IMR-90 (cell line): Measurements from ENCODE around the gene POMGNT2. TPM values are rescaled to one million over a fixed set of nuclear protein-coding genes. Genes with fewer than 3 reads are reported as not detected.

Source experiments
- ATAC-seq: fragments of 200-7000 bp; cut with Tn5 transposase; 2 replicates; pipeline ENCODE4 v1.9.1; 2020; ENCODE audit warnings: low read depth, mild to moderate bottlenecking, moderate library complexity
- Bru-seq: library from RNA; stranded (reverse); fragments of 400-500 nt; gene quantifications from one replicate; lab custom pipeline; 2021; lab: Mats Ljungman, UMichigan
- BruChase-seq, 2 experiments: library from RNA; stranded (reverse); fragments of 400-500 nt; gene quantifications; one replicate each; lab custom pipeline; 2021; lab: Mats Ljungman, UMichigan
- BruUV-seq: library from RNA; stranded (reverse); fragments of 400-500 nt; replicated peaks from 2 replicates; lab custom pipeline; 2021; lab: Mats Ljungman, UMichigan
- CTCF ChIA-PET: fragments of 300-600 bp; formaldehyde crosslinking; extraction: SDS; loops from one replicate; lab custom pipeline; 2021; ENCODE audit warnings: antibody characterized with exemption; lab: Yijun Ruan, JAX
- POLR2A ChIA-PET: fragments of 300-600 bp; sonication (Branson Sonifier 250); formaldehyde crosslinking; loops from one replicate; lab custom pipeline; 2022; ENCODE audit warnings: antibody characterized with exemption; ENCODE audit not compliant: unreplicated experiment; lab: Charles Lee
- DNase-seq: peaks from one replicate; pipeline ENCODE4 v3.0.0; 2013
- H2AFZ ChIP-seq: replicated peaks from 2 replicates; pipeline ENCODE3; 2013; ENCODE audit warnings: low read length, mild to moderate bottlenecking; ENCODE audit not compliant: poor library complexity
- H2AK5ac ChIP-seq: 2 replicates; pipeline ENCODE4 v1.6.1; 2013; ENCODE audit warnings: low read depth, low read length, inconsistent platforms
- H2AK9ac ChIP-seq: replicated peaks from 2 replicates; pipeline ENCODE3; 2013; ENCODE audit warnings: mild to moderate bottlenecking, low read depth, low read length, moderate library complexity; ENCODE audit not compliant: poor library complexity
- H2BK120ac ChIP-seq: 2 replicates; pipeline ENCODE4 v1.6.1; 2013; ENCODE audit warnings: low read depth, low read length, inconsistent platforms
- H2BK15ac ChIP-seq: 3 replicates; pipeline ENCODE4 v1.6.1; 2013; ENCODE audit warnings: low read depth, low read length, inconsistent platforms
- H2BK20ac ChIP-seq: 2 replicates; pipeline ENCODE4 v1.6.1; 2013; ENCODE audit warnings: low read depth, mild to moderate bottlenecking, inconsistent platforms, low read length, moderate library complexity
- H2BK5ac ChIP-seq: 2 replicates; pipeline ENCODE4 v1.6.1; 2013; ENCODE audit warnings: mild to moderate bottlenecking, low read depth, low read length, inconsistent platforms; ENCODE audit not compliant: poor library complexity, severe bottlenecking
- H3K14ac ChIP-seq: replicated peaks from 2 replicates; pipeline ENCODE4 v1.6.1; 2013; ENCODE audit warnings: low read depth, low read length, inconsistent platforms
- H3K18ac ChIP-seq: 2 replicates; pipeline ENCODE4 v1.6.1; 2013; ENCODE audit warnings: low read depth, low read length, control low read depth
- H3K23ac ChIP-seq: 2 replicates; pipeline ENCODE4 v1.6.1; 2013; ENCODE audit warnings: low read depth, low read length, inconsistent platforms
- H3K27ac ChIP-seq: 2 replicates; pipeline ENCODE4 v1.5.1; 2013; ENCODE audit warnings: mild to moderate bottlenecking, control low read depth, low read length; ENCODE audit not compliant: insufficient read depth
- H3K27me3 ChIP-seq: 2 replicates; pipeline ENCODE4 v1.6.1; 2013; ENCODE audit warnings: low read length; ENCODE audit not compliant: control insufficient read depth, insufficient read depth
- H3K36me3 ChIP-seq: 2 replicates; pipeline ENCODE4 v1.6.1; 2013; ENCODE audit warnings: low read length, mixed read lengths; ENCODE audit not compliant: control insufficient read depth, insufficient read depth
- H3K4ac ChIP-seq: 2 replicates; pipeline ENCODE4 v1.6.1; 2013; ENCODE audit warnings: low read depth, low read length, inconsistent platforms
- H3K4me1 ChIP-seq: 2 replicates; pipeline ENCODE4 v1.6.1; 2013; ENCODE audit warnings: low read length, mixed read lengths; ENCODE audit not compliant: control insufficient read depth, insufficient read depth
- H3K4me2 ChIP-seq: 2 replicates; pipeline ENCODE4 v1.6.1; 2013; ENCODE audit warnings: low read depth, mild to moderate bottlenecking, control low read depth, low read length, moderate library complexity
- H3K4me3 ChIP-seq: 2 replicates; pipeline ENCODE4 v1.5.1; 2013; ENCODE audit warnings: low read depth, mild to moderate bottlenecking, control low read depth, low read length, moderate library complexity; ENCODE audit not compliant: insufficient read depth
- H3K56ac ChIP-seq: 2 replicates; pipeline ENCODE4 v1.6.1; 2013; ENCODE audit warnings: low read length, inconsistent platforms; ENCODE audit not compliant: insufficient read depth; ENCODE audit errors: extremely low read depth
- H3K79me1 ChIP-seq, 2 experiments: 2 replicates each; pipeline ENCODE4 v1.6.1; 2013; ENCODE audit warnings: low read length in 2 of 2, inconsistent platforms in 1 of 2, low read depth in 1 of 2
- H3K9ac ChIP-seq: 2 replicates; pipeline ENCODE4 v1.6.1; 2013; ENCODE audit warnings: low read depth, low read length, control low read depth
- H3K9me1 ChIP-seq: 2 replicates; pipeline ENCODE4 v1.6.1; 2013; ENCODE audit warnings: low read length, inconsistent platforms; ENCODE audit not compliant: insufficient read depth
- H3K9me3 ChIP-seq: 2 replicates; pipeline ENCODE4 v1.6.1; 2013; ENCODE audit warnings: low read length; ENCODE audit not compliant: control insufficient read depth, insufficient read depth
- H4K20me1 ChIP-seq: 2 replicates; pipeline ENCODE4 v1.6.1; 2013; ENCODE audit warnings: low read length, inconsistent platforms; ENCODE audit not compliant: insufficient read depth
- H4K5ac ChIP-seq: 2 replicates; pipeline ENCODE4 v1.6.1; 2013; ENCODE audit warnings: mild to moderate bottlenecking, low read depth, low read length, control low read depth
- H4K8ac ChIP-seq, 2 experiments: 2 replicates each; pipeline ENCODE4 v1.6.1; 2013; ENCODE audit warnings: low read depth in 2 of 2, low read length in 2 of 2, control low read depth in 1 of 2, inconsistent platforms in 1 of 2
- H4K91ac ChIP-seq: 2 replicates; pipeline ENCODE4 v1.6.1; 2013; ENCODE audit warnings: low read depth, low read length, inconsistent platforms; ENCODE audit not compliant: insufficient read depth
- BHLHE40 ChIP-seq: fragments of 150-350 bp; IDR thresholded peaks from 2 replicates; pipeline ENCODE4 v1.6.1; 2016; ENCODE audit warnings: mild to moderate bottlenecking, low read depth, low read length
- CEBPB ChIP-seq: IDR thresholded peaks from 2 replicates; pipeline ENCODE4 v1.6.1; 2012; ENCODE audit warnings: low read depth, low read length, improper control_type of control experiment
- CHD1 ChIP-seq: IDR thresholded peaks from 2 replicates; pipeline ENCODE4 v1.6.1; 2012; ENCODE audit warnings: low read depth, low read length, improper control_type of control experiment
- FOS ChIP-seq: fragments of 150-350 bp; IDR thresholded peaks from 2 replicates; pipeline ENCODE4 v1.6.1; 2016; ENCODE audit warnings: low read depth, low read length
- MAZ ChIP-seq: IDR thresholded peaks from 2 replicates; pipeline ENCODE4 v1.6.1; 2012; ENCODE audit warnings: low read depth, mild to moderate bottlenecking, low read length, improper control_type of control experiment, moderate library complexity, borderline replicate concordance
- NFE2L2 ChIP-seq: fragments of 150-350 bp; IDR thresholded peaks from 2 replicates; pipeline ENCODE4 v1.6.1; 2016; ENCODE audit warnings: low read depth, mild to moderate bottlenecking, low read length
- WGBS, 2 experiments: methylation state at CpG; one replicate each; pipeline versions ENCODE4 v1.1.5 to v1.1.7; 2013; ENCODE audit warnings: missing lambda C conversion rate in 2 of 2; ENCODE audit not compliant: insufficient read length in 1 of 2; ENCODE audit errors: extremely low coverage in 2 of 2; 5-methylcytosine and 5-hydroxymethylcytosine counted together
- dilution Hi-C: fragments of 300-500 bp; cut with HindIII; formaldehyde crosslinking; loops from one replicate; pipeline ENCODE4 v1.14.3; 2018; ENCODE audit warnings: low sequenced_read_pairs; ENCODE audit not compliant: unreplicated experiment
- in situ Hi-C: fragments of 300-500 bp; cut with MboI; formaldehyde crosslinking; loops from 3 replicates; pipeline ENCODE4 v1.14.3; 2019; ENCODE audit warnings: low sequenced_read_pairs, inconsistent platforms, mixed read lengths
- intact Hi-C: fragments of 100-400 bp; cut with micrococcal nuclease; formaldehyde crosslinking; loops from 2 replicates; pipeline ENCODE4 v1.10.0; 2022
- long read RNA-seq: library from polyadenylated mRNA; unstranded; transcript quantifications from one replicate; pipeline ENCODE4 v2.0.0, GENCODE V29; 2021; ENCODE audit not compliant: unreplicated experiment
- polyA plus RNA-seq, 3 experiments: library from polyadenylated mRNA; depleted of rRNA; stranded (reverse); fragments of >200 nt; gene quantifications; 2 replicates each; pipeline ENCODE4 v1.2.3, GENCODE V29; 2012; ENCODE audit warnings: low replicate concordance in 1 of 3
- total RNA-seq: library from RNA; depleted of rRNA; stranded (reverse); fragments of >200 nt; gene quantifications from 2 replicates; pipeline ENCODE4 v1.2.3, GENCODE V29; 2012; rRNA removed
- TF ChIP-seq, protein P1 (sequence below): fragments of 150-350 bp; IDR thresholded peaks from 2 replicates; pipeline ENCODE4 v1.6.1; 2017; ENCODE audit warnings: mild to moderate bottlenecking, antibody characterized with exemption, low read length, low read depth
- TF ChIP-seq, protein P2 (sequence below): fragments of 150-350 bp; IDR thresholded peaks from 2 replicates; pipeline ENCODE4 v1.6.1; 2016; ENCODE audit warnings: low read depth, mild to moderate bottlenecking, low read length, moderate library complexity, borderline replicate concordance

POMGNT2 gene
- total RNA-seq (6.4 and 7.5 TPM in 2 replicates), polyA plus RNA-seq (2012; rRNA removed) (16.2 and 19.4 TPM in 2 replicates), Bru-seq, nascent RNA (percentile 45 among the genes with signal in this experiment), BruChase-seq, experiment 1, labeled RNA remaining after a 6-hour chase (percentile 35 among the genes with signal in this experiment), BruChase-seq, experiment 2, labeled RNA remaining after a 2-hour chase (percentile 37 among the genes with signal in this experiment)
- 10.7 and 24.9 TPM in 2 replicates for polyA plus RNA-seq (2012; cell fraction: cytosol; rRNA removed)
- 8.4 and 15.5 TPM in 2 replicates for polyA plus RNA-seq (2012; cell fraction: nucleus; rRNA removed; ENCODE audit: low replicate concordance)
- long read RNA-seq, transcript POMGNT2-201 (2 exons, 2,544 nt): major isoform, 9 of 22 reads
- long read RNA-seq, partial matches to known transcripts: 0 of 22 reads
- long read RNA-seq, other reads (novel, unspliced or antisense): 13 of 22 reads

DNA sequence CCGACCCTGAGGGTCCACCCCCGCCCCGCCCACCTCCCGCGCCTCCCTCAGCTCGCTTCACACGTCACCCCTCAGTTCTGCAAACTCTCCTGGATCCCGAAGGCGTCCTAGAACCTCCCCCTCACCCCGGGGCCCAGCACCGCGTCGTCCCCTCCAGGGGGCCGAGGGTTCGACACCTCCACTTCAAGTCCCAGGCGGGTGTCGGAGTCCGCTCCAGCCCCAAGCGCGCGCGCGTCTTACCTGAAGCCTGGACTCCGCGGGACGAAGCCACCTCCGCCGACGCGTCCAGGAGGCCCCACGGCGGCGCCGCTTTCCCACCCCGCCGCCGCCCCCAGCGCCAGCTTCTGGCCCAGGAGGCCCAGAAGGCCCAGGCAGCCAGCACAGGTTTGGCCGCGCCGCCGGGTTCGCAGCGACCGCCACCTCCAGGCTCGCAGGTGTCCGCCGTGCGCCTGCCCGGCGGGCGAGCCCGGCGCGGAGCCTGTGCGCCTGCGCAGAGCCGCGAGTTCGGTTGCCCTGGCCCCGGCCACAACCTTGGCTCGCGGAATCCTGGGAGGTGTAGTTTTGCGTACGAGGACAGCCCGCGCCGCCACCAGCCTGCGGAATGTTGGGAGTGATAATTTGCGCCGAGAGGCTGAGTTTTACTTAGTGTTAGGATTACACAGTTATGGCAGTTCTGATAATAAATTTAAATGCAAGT, at the start of gene POMGNT2:
Gene POMGNT2, minus strand, starts transcription at position 484 of the 697 bp plus-strand sequence. CDS start 24,648 bp downstream, outside the sequence.
- H4K5ac ChIP-seq: peak within 1 kb of the TSS; percentile 22; the same call in 1 of the 2 replicates
- no peaks in the 10 kb centered on the region for H4K20me1 ChIP-seq
- H3K23ac ChIP-seq: no peak within 1 kb of the TSS
- no TSS peak for BruUV-seq
- peak within 1 kb of the TSS; percentile 28 for H3K9ac ChIP-seq
- no peak within 1 kb of the TSS for H2BK20ac ChIP-seq
- in situ Hi-C loops (no loop called here), intact Hi-C loops (no loop called here), dilution Hi-C loops (no loop called here)
- WGBS, 2 experiments: 0% methylated on average over 34 of the region's 71 CpGs; no CpG with 5 or more reads in 1 of the 2 experiments
- H3K18ac ChIP-seq: no peak within 1 kb of the TSS
- H2BK120ac ChIP-seq: no peak within 1 kb of the TSS
- peak within 1 kb of the TSS; percentile 93 for H2AFZ ChIP-seq
- peak; percentile 71 for DNase-seq
- peaks cover 0 to 8% of the 10 kb centered on the region in 2 experiments; a peak in 2 of 4 replicates for H3K79me1 ChIP-seq
- H4K91ac ChIP-seq: no peak within 1 kb of the TSS
- H3K14ac ChIP-seq: 0 out of 2 replicates have a peak within 1 kb of the TSS, but pooled peaks have one; percentile 37
- H3K27me3 ChIP-seq: no peaks in the 10 kb centered on the region; the same call in 1 of the 2 replicates
- H2BK5ac ChIP-seq: no peak within 1 kb of the TSS
- H2AK9ac ChIP-seq: peak within 1 kb of the TSS; percentile 82
- ChIA-PET CTCF (interaction anchor here (1.0 kb wide), 1 partner anchor 397 kb away, joined by 3 read pairs; no protein-coding TSS in a partner anchor), POLR2A (no interaction called here)
- H3K36me3 ChIP-seq: no peaks in the 10 kb centered on the region
- H2AK5ac ChIP-seq: no peak within 1 kb of the TSS
- TF ChIP-seq CEBPB (no peak), NFE2L2 (no peak), CHD1 (no peak), BHLHE40 (no peak), FOS (peak; percentile 2; the same call in 1 of the 2 replicates), MAZ (0 out of 2 replicates have a peak, but pooled peaks have one; percentile 12)
- TF ChIP-seq, protein P1, sequence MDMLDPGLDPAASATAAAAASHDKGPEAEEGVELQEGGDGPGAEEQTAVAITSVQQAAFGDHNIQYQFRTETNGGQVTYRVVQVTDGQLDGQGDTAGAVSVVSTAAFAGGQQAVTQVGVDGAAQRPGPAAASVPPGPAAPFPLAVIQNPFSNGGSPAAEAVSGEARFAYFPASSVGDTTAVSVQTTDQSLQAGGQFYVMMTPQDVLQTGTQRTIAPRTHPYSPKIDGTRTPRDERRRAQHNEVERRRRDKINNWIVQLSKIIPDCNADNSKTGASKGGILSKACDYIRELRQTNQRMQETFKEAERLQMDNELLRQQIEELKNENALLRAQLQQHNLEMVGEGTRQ: no peak
- TF ChIP-seq, protein P2, sequence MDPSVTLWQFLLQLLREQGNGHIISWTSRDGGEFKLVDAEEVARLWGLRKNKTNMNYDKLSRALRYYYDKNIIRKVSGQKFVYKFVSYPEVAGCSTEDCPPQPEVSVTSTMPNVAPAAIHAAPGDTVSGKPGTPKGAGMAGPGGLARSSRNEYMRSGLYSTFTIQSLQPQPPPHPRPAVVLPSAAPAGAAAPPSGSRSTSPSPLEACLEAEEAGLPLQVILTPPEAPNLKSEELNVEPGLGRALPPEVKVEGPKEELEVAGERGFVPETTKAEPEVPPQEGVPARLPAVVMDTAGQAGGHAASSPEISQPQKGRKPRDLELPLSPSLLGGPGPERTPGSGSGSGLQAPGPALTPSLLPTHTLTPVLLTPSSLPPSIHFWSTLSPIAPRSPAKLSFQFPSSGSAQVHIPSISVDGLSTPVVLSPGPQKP: no peak
- no peaks in the 10 kb centered on the region for H3K9me3 ChIP-seq
- H3K4ac ChIP-seq: no peak within 1 kb of the TSS; the same call in 1 of the 2 replicates
- no peak within 1 kb of the TSS for H3K27ac ChIP-seq
- peak within 1 kb of the TSS; percentile 83 for H3K4me2 ChIP-seq
- H4K8ac ChIP-seq: peak within 1 kb of the TSS in 1 of 2 experiments; percentile 28; a peak in 1 of 4 replicates
- no peak within 1 kb of the TSS for H3K56ac ChIP-seq
- peaks cover 9% of the 10 kb centered on the region; the same call in 1 of the 2 replicates for H3K9me1 ChIP-seq
- peaks cover 3% of the 10 kb centered on the region; the same call in 1 of the 2 replicates for H3K4me1 ChIP-seq
- peak within 1 kb of the TSS; percentile 86 for H3K4me3 ChIP-seq
- H2BK15ac ChIP-seq: no peak within 1 kb of the TSS
- ATAC-seq: peak; percentile 99
